GM18511 (cell line): ENCODE data around the gene RNLS.

Source experiments
- ATAC-seq: cut with Tn5 transposase; IDR thresholded peaks from one replicate; pipeline ENCODE4 v1.9.1; 2021; ENCODE audit warnings: mild to moderate bottlenecking, moderate library complexity; ENCODE audit not compliant: unreplicated experiment

The RNLS gene

GRCh38 chr10:88270871-88271713, 312.0 kb downstream of the RNLS start:
- peak; percentile 86 for ATAC-seq

- no peak for ATAC-seq
Observed at GRCh38 chr10:88270061-88270808, 312.9 kb downstream of the RNLS start.

GRCh38 chr10:88262591-88263234, 320.4 kb downstream of the RNLS start:
- ATAC-seq, result no peak

GRCh38 chr10:88261152-88261551, 322.0 kb downstream of the RNLS start:
- no peak for ATAC-seq

GRCh38 chr10:88260329-88261051, 322.6 kb downstream of the RNLS start:
- ATAC-seq, result no peak

GRCh38 chr10:88259381-88259780, 323.7 kb downstream of the RNLS start:
- no peak for ATAC-seq

GRCh38 chr10:88256886-88257285, 326.2 kb downstream of the RNLS start:
- no peak for ATAC-seq

- no peak for ATAC-seq
Observed at GRCh38 chr10:88256013-88256680, 327.0 kb downstream of the RNLS start.

- no peak for ATAC-seq
Observed at GRCh38 chr10:88254091-88254490, 329.0 kb downstream of the RNLS start.

- ATAC-seq, result no peak
Observed at GRCh38 chr10:88253622-88254021, 329.5 kb downstream of the RNLS start.

GRCh38 chr10:88253128-88253527, 330.0 kb downstream of the RNLS start:
- ATAC-seq, result no peak

GRCh38 chr10:88249450-88249849, 333.7 kb downstream of the RNLS start:
- ATAC-seq, result no peak

- ATAC-seq, result no peak
Observed at GRCh38 chr10:88246675-88247074, 336.4 kb downstream of the RNLS start.

GRCh38 chr10:88245974-88246511, 337.1 kb downstream of the RNLS start:
- no peak for ATAC-seq

GRCh38 chr10:88244781-88245625, 338.1 kb downstream of the RNLS start:
- ATAC-seq, result no peak

GRCh38 chr10:88243836-88244730, 339.0 kb downstream of the RNLS start:
- ATAC-seq, result no peak

- no peak for ATAC-seq
Observed at GRCh38 chr10:88243202-88243744, 339.8 kb downstream of the RNLS start.

- no peak for ATAC-seq
Observed at GRCh38 chr10:88241501-88241900, 341.6 kb downstream of the RNLS start.
